Measurements from ENCODE around the gene CHD5. TPM values are rescaled to one million over a fixed set of nuclear protein-coding genes. Genes with fewer than 3 reads are reported as not detected.

CHD5 gene
- total RNA-seq, 4 donors from 2014 or later: 0.04 to 0.36 (median 0.13) TPM; not detected in 1

DNA sequence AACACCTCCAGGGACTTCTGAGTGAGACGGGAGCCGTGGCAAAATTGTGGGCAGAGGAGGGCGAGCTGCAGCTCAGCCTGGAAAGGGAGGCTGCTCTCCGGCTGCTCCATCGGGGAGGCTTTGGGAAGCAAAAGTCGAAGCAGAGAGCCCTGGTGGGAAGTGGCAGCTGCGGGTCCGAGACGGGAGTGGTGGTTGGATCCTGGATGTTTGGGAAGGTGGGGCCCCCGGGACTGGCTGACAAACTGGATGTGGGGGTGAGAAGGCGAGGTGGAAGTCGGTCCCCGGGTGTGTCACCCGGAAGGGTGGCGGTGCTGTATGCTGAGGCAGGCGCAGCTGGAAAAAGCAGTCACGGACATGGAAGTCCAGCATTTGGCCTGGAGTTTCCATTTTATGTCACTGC lies 82.3 kb downstream of the CHD5 start:
- H3K36me3 ChIP-seq: no peaks in the 10 kb centered on the region
- H3K9me3 ChIP-seq: no peaks in the 10 kb centered on the region
- peaks cover 19% of the 10 kb centered on the region for H3K27me3 ChIP-seq
- DNase-seq (ENCODE audit: low spot score in 2 of 2): no peak
- H3K27ac ChIP-seq: no peak overlapping the region
- TF ChIP-seq, protein P1, sequence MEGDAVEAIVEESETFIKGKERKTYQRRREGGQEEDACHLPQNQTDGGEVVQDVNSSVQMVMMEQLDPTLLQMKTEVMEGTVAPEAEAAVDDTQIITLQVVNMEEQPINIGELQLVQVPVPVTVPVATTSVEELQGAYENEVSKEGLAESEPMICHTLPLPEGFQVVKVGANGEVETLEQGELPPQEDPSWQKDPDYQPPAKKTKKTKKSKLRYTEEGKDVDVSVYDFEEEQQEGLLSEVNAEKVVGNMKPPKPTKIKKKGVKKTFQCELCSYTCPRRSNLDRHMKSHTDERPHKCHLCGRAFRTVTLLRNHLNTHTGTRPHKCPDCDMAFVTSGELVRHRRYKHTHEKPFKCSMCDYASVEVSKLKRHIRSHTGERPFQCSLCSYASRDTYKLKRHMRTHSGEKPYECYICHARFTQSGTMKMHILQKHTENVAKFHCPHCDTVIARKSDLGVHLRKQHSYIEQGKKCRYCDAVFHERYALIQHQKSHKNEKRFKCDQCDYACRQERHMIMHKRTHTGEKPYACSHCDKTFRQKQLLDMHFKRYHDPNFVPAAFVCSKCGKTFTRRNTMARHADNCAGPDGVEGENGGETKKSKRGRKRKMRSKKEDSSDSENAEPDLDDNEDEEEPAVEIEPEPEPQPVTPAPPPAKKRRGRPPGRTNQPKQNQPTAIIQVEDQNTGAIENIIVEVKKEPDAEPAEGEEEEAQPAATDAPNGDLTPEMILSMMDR (IDR thresholded peaks at IDR 0.05): no peak
- TF ChIP-seq POLR2A (IDR thresholded peaks at IDR 0.05): no peak
- 66% methylated on average over 17 of the region's 17 CpGs for WGBS
- no peak overlapping the region for H3K4me3 ChIP-seq
- H3K4me1 ChIP-seq: no peaks in the 10 kb centered on the region

DNA sequence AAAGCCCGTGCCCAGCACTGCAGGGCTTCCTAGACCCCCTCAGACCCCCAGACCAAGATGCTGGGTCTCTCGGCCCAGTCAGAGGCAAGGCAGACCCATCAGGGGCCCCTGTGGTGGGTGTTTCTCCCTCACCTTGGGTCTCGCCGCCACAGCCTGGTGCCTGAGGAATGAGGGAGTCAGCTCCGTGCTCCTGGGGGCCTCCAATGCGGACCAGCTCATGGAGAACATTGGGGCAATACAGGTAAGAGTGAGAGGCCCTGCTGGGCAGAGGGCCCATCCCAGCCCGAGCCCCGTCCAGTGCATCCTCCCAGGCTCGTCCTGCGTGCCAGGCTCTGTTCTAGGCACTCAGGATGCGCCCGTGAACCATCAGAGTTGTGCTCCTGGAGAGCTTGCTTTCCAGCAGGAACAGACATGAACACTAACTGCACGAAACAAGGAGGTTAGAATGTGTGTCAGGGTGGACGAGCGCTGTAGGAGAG lies 83.0 kb downstream of the CHD5 start:
- peaks cover 12% of the 10 kb centered on the region for H3K27me3 ChIP-seq
- H3K4me1 ChIP-seq: no peaks in the 10 kb centered on the region
- no peaks in the 10 kb centered on the region for H3K9me3 ChIP-seq
- DNase-seq (ENCODE audit: low spot score in 2 of 2): no peak
- H3K27ac ChIP-seq: no peak overlapping the region
- H3K4me3 ChIP-seq: no peak overlapping the region
- H3K36me3 ChIP-seq: no peaks in the 10 kb centered on the region
- no peak for TF ChIP-seq EP300 (IDR thresholded peaks at IDR 0.05)
- no peak for TF ChIP-seq POLR2A (IDR thresholded peaks at IDR 0.05)
- TF ChIP-seq, protein P1 (IDR thresholded peaks at IDR 0.05): no peak
- no peak for TF ChIP-seq POLR2AphosphoS5 (IDR thresholded peaks at IDR 0.05)
- over 99% methylated on average over 11 of the region's 15 CpGs for WGBS

- no peaks in the 10 kb centered on the region for H3K36me3 ChIP-seq
- H3K27ac ChIP-seq: no peak overlapping the region
- no peak for DNase-seq (ENCODE audit: low spot score in 2 of 2)
- H3K4me1 ChIP-seq: no peaks in the 10 kb centered on the region
- H3K9me3 ChIP-seq: no peaks in the 10 kb centered on the region
- peaks cover 7% of the 10 kb centered on the region for H3K27me3 ChIP-seq
- TF ChIP-seq, protein P1 (IDR thresholded peaks at IDR 0.05): no peak
- TF ChIP-seq POLR2A (IDR thresholded peaks at IDR 0.05) (no peak), EP300 (IDR thresholded peaks at IDR 0.05) (no peak), POLR2AphosphoS5 (IDR thresholded peaks at IDR 0.05) (no peak)
- no peak overlapping the region for H3K4me3 ChIP-seq
- 94% methylated on average over 10 of the region's 23 CpGs for WGBS
Observed at GRCh38 chr1:6096243-6097116, 83.6 kb downstream of the CHD5 start.

DNA sequence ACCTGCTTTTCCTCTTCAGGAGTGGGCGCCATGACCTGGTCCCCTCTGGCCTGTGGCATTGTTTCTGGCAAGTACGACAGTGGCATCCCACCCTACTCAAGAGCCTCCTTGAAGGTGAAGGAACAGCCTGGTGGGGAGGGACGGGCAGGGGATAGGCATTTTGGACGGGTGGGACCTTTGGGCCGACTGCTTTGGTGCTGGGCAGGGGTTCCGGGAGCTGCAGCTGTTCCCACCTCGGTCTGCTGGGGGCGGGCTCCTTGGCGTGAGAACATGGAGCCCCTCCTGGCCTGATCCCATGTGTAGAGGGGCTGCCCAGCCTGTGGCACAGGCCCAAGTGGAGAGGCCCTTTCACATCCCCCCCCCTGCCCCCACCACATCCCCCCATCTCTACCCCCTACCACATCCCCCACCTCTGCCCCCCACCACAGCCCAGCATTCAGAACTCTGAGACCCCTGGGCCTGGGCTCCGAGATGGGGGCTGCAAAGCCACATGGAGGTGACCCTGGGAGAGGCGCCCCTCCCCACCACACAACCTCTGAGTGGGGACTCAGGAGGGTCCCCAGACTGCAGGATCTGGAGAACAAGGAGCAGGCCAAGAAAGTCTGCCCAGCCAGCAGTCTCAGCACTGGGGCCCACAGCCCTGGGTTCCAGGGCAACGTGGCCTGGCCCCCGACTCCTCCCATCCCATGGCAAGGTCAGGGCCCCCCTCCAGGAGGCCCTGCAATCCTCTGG lies 84.4 kb downstream of the CHD5 start:
- no peak for TF ChIP-seq POLR2A (IDR thresholded peaks at IDR 0.05)
- TF ChIP-seq, protein P1 (IDR thresholded peaks at IDR 0.05): no peak
- TF ChIP-seq POLR2AphosphoS5 (IDR thresholded peaks at IDR 0.05): no peak
- TF ChIP-seq EP300 (IDR thresholded peaks at IDR 0.05): no peak
- Histone ChIP-seq H3K4me1 (no peaks in the 10 kb centered on the region), H3K4me3 (no peak overlapping the region), H3K27me3 (peaks cover 7% of the 10 kb centered on the region), H3K36me3 (no peaks in the 10 kb centered on the region), H3K27ac (no peak overlapping the region), H3K9me3 (no peaks in the 10 kb centered on the region)
- DNase-seq (ENCODE audit: low spot score in 2 of 2): no peak
- no CpG with 5 or more reads among the region's 13 CpGs for WGBS
